Fibroblast of skin of scalp (primary cell): ENCODE measurements around the gene NAA35.
"Not testable (repeated sequence)": the region's sequence is repeated elsewhere in the genome, so short reads cannot be mapped to it uniquely, and the experiment has no call there.

Experiments
- DNase-seq: peaks from one replicate; pipeline ENCODE4 v3.0.0-alpha.2; 2013

Gene NAA35

GRCh38 chr9:85944672-85945071, 3.7 kb downstream of the NAA35 start:
- no peak for DNase-seq

- no peak for DNase-seq
Measured at GRCh38 chr9:85949586-85950335, 8.8 kb downstream of the NAA35 start.

GRCh38 chr9:85959955-85960354, 19.0 kb downstream of the NAA35 start:
- no peak for DNase-seq

GRCh38 chr9:85960688-85961093, 19.7 kb downstream of the NAA35 start:
- DNase-seq, result peak; percentile 8

- no peak for DNase-seq
Measured at GRCh38 chr9:85964526-85964925, 23.6 kb downstream of the NAA35 start.

GRCh38 chr9:85964949-85965348, 24.0 kb downstream of the NAA35 start:
- DNase-seq, result no peak

GRCh38 chr9:85969727-85970126, 28.8 kb downstream of the NAA35 start:
- no peak for DNase-seq

- no peak for DNase-seq
Measured at GRCh38 chr9:85971731-85972130, 30.8 kb downstream of the NAA35 start.

GRCh38 chr9:85973238-85973637, 32.3 kb downstream of the NAA35 start:
- no peak for DNase-seq

- DNase-seq, result not testable (repeated sequence)
Measured at GRCh38 chr9:85974055-85974547, 33.2 kb downstream of the NAA35 start.

GRCh38 chr9:85978496-85978895, 37.5 kb downstream of the NAA35 start:
- DNase-seq, result no peak

- no peak for DNase-seq
Measured at GRCh38 chr9:85981369-85981768, 40.4 kb downstream of the NAA35 start.

GRCh38 chr9:85984457-85984856, 43.5 kb downstream of the NAA35 start:
- DNase-seq, result no peak

- no peak for DNase-seq
Measured at GRCh38 chr9:85987236-85987635, 46.3 kb downstream of the NAA35 start.

GRCh38 chr9:85994191-85994590, 53.2 kb downstream of the NAA35 start:
- no peak for DNase-seq

GRCh38 chr9:85995097-85995496, 54.2 kb downstream of the NAA35 start:
- DNase-seq, result no peak

GRCh38 chr9:85995599-85995998, 54.7 kb downstream of the NAA35 start:
- DNase-seq, result no peak

GRCh38 chr9:86005253-86005775, 64.4 kb downstream of the NAA35 start:
- DNase-seq, result no peak

- DNase-seq, result no peak
Measured at GRCh38 chr9:86009133-86009532, 68.2 kb downstream of the NAA35 start.

GRCh38 chr9:86020731-86021130, 79.8 kb downstream of the NAA35 start:
- no peak for DNase-seq

GRCh38 chr9:86021166-86021565, 80.2 kb downstream of the NAA35 start:
- DNase-seq, result no peak

- no peak for DNase-seq
Measured at GRCh38 chr9:86022687-86023266, 81.8 kb downstream of the NAA35 start.

GRCh38 chr9:86027767-86028166, 86.8 kb downstream of the NAA35 start:
- no peak for DNase-seq
